ENCODE data around the gene EVI5.
"Not testable (repeated sequence)": the region's sequence is repeated elsewhere in the genome, so short reads cannot be mapped to it uniquely, and the experiment has no call there.

The EVI5 gene

GRCh38 chr1:92790081-92790480, 5.2 kb upstream of the EVI5 start:
- Histone ChIP-seq H3K4me1 (ENCODE audit: control insufficient read depth, insufficient read depth, low read length) (peaks cover 6% of the 10 kb centered on the region), H3K9ac (ENCODE audit: low read length) (no peak overlapping the region), H3K4me3 (ENCODE audit: low read length) (no peak overlapping the region), H3K36me3 (ENCODE audit: control insufficient read depth, insufficient read depth, low read length) (no peaks in the 10 kb centered on the region), H3K27me3 (ENCODE audit: control insufficient read depth, insufficient read depth, low read length) (no peaks in the 10 kb centered on the region), H3K9me3 (ENCODE audit: control insufficient read depth, low read length) (no peaks in the 10 kb centered on the region)

- no peaks in the 10 kb centered on the region for H3K27me3 ChIP-seq (ENCODE audit: control insufficient read depth, insufficient read depth, low read length)
- no peaks in the 10 kb centered on the region for H3K36me3 ChIP-seq (ENCODE audit: control insufficient read depth, insufficient read depth, low read length)
- H3K4me1 ChIP-seq (ENCODE audit: control insufficient read depth, insufficient read depth, low read length) = peaks cover 6% of the 10 kb centered on the region
- H3K9me3 ChIP-seq (ENCODE audit: control insufficient read depth, low read length) = no peaks in the 10 kb centered on the region
- H3K4me3 ChIP-seq (ENCODE audit: low read length) = no peak overlapping the region
- no peak overlapping the region for H3K9ac ChIP-seq (ENCODE audit: low read length)
These were observed 1.4 kb upstream of the EVI5 start for GRCh38 chr1:92786111-92786901.

DNA sequence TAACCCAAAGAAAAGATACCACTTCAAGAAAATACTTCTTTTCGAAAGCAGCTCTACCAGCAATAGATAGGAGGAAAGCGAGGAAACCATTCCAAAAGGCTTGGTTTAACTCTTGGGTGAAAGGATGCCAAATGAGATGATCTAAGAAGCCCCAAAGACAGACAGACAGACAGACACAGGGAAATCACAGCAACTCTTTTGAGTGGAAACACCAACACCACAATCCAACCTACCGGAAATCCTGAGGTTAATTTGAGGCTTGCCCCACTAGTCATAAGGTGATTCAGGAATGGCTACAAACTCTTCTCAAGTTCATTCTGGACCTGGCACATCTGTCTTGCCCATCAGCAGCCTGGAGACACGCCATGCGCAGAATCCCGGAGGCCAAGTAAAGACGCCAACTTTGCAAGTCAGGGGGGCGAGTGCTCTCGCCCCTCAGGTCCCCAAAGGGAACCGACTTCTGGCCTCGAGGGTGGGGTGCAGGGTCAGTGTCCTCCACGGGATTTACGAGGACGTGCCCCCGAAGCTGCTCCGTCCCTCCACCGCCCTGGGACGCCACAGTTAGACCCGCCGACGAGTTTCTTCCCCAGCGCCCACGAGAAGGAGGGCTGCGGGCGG, 778 bp downstream of the EVI5 start:
- no peaks in the 10 kb centered on the region for H3K36me3 ChIP-seq (ENCODE audit: control insufficient read depth, insufficient read depth, low read length)
- peak overlapping the region; percentile 93 for H3K9ac ChIP-seq (ENCODE audit: low read length)

DNA sequence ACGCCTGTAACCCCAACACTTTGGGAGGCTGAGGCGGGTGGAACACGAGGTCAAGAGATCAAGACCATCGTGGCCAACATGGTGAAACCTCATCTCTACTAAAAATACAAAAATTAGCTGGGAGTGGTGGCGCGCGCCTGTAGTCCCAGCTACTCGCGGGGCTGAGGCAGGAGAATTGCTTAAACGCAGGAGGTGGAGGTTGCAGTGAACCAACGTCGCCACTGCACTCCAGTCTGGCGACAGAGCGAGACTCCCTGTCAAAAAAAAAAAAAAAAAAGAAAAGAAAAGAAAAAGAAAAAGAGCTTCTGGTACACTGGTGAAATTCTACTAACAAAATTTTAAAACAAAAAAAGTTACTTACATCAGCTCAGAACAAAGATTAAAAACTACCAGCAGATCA, 1.4 kb downstream of the EVI5 start:
- not testable (repeated sequence) for H3K27me3 ChIP-seq (ENCODE audit: control insufficient read depth, insufficient read depth, low read length); H3K36me3 ChIP-seq (ENCODE audit: control insufficient read depth, insufficient read depth, low read length); H3K9me3 ChIP-seq (ENCODE audit: control insufficient read depth, low read length)
- Histone ChIP-seq H3K9ac (ENCODE audit: low read length) (peak overlapping the region; percentile 93), H3K4me1 (ENCODE audit: control insufficient read depth, insufficient read depth, low read length) (peaks cover 12% of the 10 kb centered on the region), H3K4me3 (ENCODE audit: low read length) (peak overlapping the region; percentile 89)

More for the DNA sequence above, 778 bp downstream of the EVI5 start:
- Histone ChIP-seq H3K9me3 (ENCODE audit: control insufficient read depth, low read length) (no peaks in the 10 kb centered on the region), H3K4me3 (ENCODE audit: low read length) (peak overlapping the region; percentile 89), H3K4me1 (ENCODE audit: control insufficient read depth, insufficient read depth, low read length) (peaks cover 7% of the 10 kb centered on the region), H3K27me3 (ENCODE audit: control insufficient read depth, insufficient read depth, low read length) (no peaks in the 10 kb centered on the region)

GRCh38 chr1:92778376-92778775, 6.5 kb downstream of the EVI5 start:
- H3K27me3 ChIP-seq (ENCODE audit: control insufficient read depth, insufficient read depth, low read length) = no peaks in the 10 kb centered on the region

GRCh38 chr1:92774407-92774806, 10.5 kb downstream of the EVI5 start:
- no peaks in the 10 kb centered on the region for H3K36me3 ChIP-seq (ENCODE audit: control insufficient read depth, insufficient read depth, low read length)
- H3K27me3 ChIP-seq (ENCODE audit: control insufficient read depth, insufficient read depth, low read length) = no peaks in the 10 kb centered on the region
- no peak overlapping the region for H3K9ac ChIP-seq (ENCODE audit: low read length)
- no peak overlapping the region for H3K4me3 ChIP-seq (ENCODE audit: low read length)
- H3K4me1 ChIP-seq (ENCODE audit: control insufficient read depth, insufficient read depth, low read length) = peaks cover 13% of the 10 kb centered on the region
- H3K9me3 ChIP-seq (ENCODE audit: control insufficient read depth, low read length) = no peaks in the 10 kb centered on the region

More at GRCh38 chr1:92778376-92778775, 6.5 kb downstream of the EVI5 start:
- Histone ChIP-seq H3K9me3 (ENCODE audit: control insufficient read depth, low read length) (no peaks in the 10 kb centered on the region), H3K9ac (ENCODE audit: low read length) (no peak overlapping the region), H3K36me3 (ENCODE audit: control insufficient read depth, insufficient read depth, low read length) (no peaks in the 10 kb centered on the region), H3K4me3 (ENCODE audit: low read length) (no peak overlapping the region), H3K4me1 (ENCODE audit: control insufficient read depth, insufficient read depth, low read length) (peaks cover 13% of the 10 kb centered on the region)

- H3K9me3 ChIP-seq (ENCODE audit: control insufficient read depth, low read length); H3K27me3 ChIP-seq (ENCODE audit: control insufficient read depth, insufficient read depth, low read length); H3K4me1 ChIP-seq (ENCODE audit: control insufficient read depth, insufficient read depth, low read length); H3K36me3 ChIP-seq (ENCODE audit: control insufficient read depth, insufficient read depth, low read length); H3K9ac ChIP-seq (ENCODE audit: low read length); H3K4me3 ChIP-seq (ENCODE audit: low read length): not testable (repeated sequence)
These were observed 11.2 kb downstream of the EVI5 start for GRCh38 chr1:92773749-92774148.

GRCh38 chr1:92769856-92770255, 15.1 kb downstream of the EVI5 start:
- Histone ChIP-seq H3K9ac (ENCODE audit: low read length) (no peak overlapping the region), H3K4me3 (ENCODE audit: low read length) (no peak overlapping the region), H3K36me3 (ENCODE audit: control insufficient read depth, insufficient read depth, low read length) (no peaks in the 10 kb centered on the region), H3K27me3 (ENCODE audit: control insufficient read depth, insufficient read depth, low read length) (no peaks in the 10 kb centered on the region), H3K9me3 (ENCODE audit: control insufficient read depth, low read length) (no peaks in the 10 kb centered on the region), H3K4me1 (ENCODE audit: control insufficient read depth, insufficient read depth, low read length) (peaks cover under 1% of the 10 kb centered on the region)

DNA sequence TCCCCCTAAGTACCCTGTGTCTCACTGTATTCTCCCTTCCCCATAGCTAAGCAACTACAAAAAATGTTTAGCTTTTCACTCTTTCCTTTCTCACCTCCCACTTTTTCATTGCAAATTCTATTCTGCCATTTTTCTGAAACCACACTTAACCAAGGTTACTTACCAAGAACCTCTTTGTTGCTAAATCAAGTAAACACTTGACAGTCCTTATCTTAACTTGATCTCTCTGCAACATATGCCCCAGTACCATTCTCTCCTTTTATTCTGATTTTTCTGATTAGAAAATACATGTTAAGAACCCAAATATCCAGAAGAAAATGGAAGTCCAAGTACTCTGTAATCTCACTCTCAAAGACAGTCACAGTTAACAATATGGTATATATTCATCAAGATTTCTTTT, 16.0 kb downstream of the EVI5 start:
- Histone ChIP-seq H3K4me3 (ENCODE audit: low read length) (no peak overlapping the region), H3K9ac (ENCODE audit: low read length) (no peak overlapping the region), H3K36me3 (ENCODE audit: control insufficient read depth, insufficient read depth, low read length) (no peaks in the 10 kb centered on the region), H3K9me3 (ENCODE audit: control insufficient read depth, low read length) (no peaks in the 10 kb centered on the region), H3K4me1 (ENCODE audit: control insufficient read depth, insufficient read depth, low read length) (no peaks in the 10 kb centered on the region), H3K27me3 (ENCODE audit: control insufficient read depth, insufficient read depth, low read length) (no peaks in the 10 kb centered on the region)

- H3K9ac ChIP-seq (ENCODE audit: low read length) = no peak overlapping the region
- H3K4me3 ChIP-seq (ENCODE audit: low read length) = no peak overlapping the region
- no peaks in the 10 kb centered on the region for H3K4me1 ChIP-seq (ENCODE audit: control insufficient read depth, insufficient read depth, low read length)
- H3K27me3 ChIP-seq (ENCODE audit: control insufficient read depth, insufficient read depth, low read length) = no peaks in the 10 kb centered on the region
- no peaks in the 10 kb centered on the region for H3K9me3 ChIP-seq (ENCODE audit: control insufficient read depth, low read length)
- H3K36me3 ChIP-seq (ENCODE audit: control insufficient read depth, insufficient read depth, low read length) = no peaks in the 10 kb centered on the region
These were observed 16.6 kb downstream of the EVI5 start for GRCh38 chr1:92768296-92768695.

DNA sequence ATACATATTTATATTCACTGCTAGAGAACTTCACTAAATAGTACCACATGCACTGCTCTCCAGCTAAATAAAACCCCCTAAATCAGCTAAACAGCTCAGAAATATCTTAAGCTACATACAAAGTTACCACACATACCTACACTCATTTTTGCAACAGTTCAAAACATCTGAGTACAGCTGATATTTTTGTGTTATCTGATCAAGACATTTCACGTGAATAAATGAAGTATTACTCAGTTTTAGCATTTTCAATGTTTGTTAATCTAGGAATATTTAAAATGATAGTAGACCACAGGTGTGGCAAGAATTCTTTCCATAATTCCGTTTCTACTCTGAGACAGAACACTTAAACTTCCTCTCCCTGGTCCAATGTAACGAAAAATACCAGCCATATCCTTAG, 20.8 kb downstream of the EVI5 start:
- Histone ChIP-seq H3K9me3 (ENCODE audit: control insufficient read depth, low read length) (no peaks in the 10 kb centered on the region), H3K36me3 (ENCODE audit: control insufficient read depth, insufficient read depth, low read length) (no peaks in the 10 kb centered on the region), H3K27me3 (ENCODE audit: control insufficient read depth, insufficient read depth, low read length) (no peaks in the 10 kb centered on the region), H3K9ac (ENCODE audit: low read length) (no peak overlapping the region), H3K4me1 (ENCODE audit: control insufficient read depth, insufficient read depth, low read length) (no peaks in the 10 kb centered on the region), H3K4me3 (ENCODE audit: low read length) (no peak overlapping the region)

- Histone ChIP-seq H3K9ac (ENCODE audit: low read length) (no peak overlapping the region), H3K9me3 (ENCODE audit: control insufficient read depth, low read length) (no peaks in the 10 kb centered on the region), H3K4me3 (ENCODE audit: low read length) (no peak overlapping the region), H3K4me1 (ENCODE audit: control insufficient read depth, insufficient read depth, low read length) (no peaks in the 10 kb centered on the region), H3K27me3 (ENCODE audit: control insufficient read depth, insufficient read depth, low read length) (no peaks in the 10 kb centered on the region), H3K36me3 (ENCODE audit: control insufficient read depth, insufficient read depth, low read length) (no peaks in the 10 kb centered on the region)
These were observed 22.6 kb downstream of the EVI5 start for GRCh38 chr1:92762355-92762754.

Data from mucosa of stomach (tissue), 1 donor.